Choroid plexus epithelial cell (primary cell): ENCODE results near the gene HMGCR.

ENCODE experiments used
- DNase-seq: peaks from one replicate; pipeline ENCODE4 v3.0.0-alpha.2; 2010; ENCODE audit warnings: low read depth
- H3K4me3 ChIP-seq: 2 replicates; pipeline ENCODE4 v1.5.1; 2011; ENCODE audit warnings: low read depth, mild to moderate bottlenecking, control low read depth, low read length, moderate library complexity
- CTCF ChIP-seq: conservative IDR thresholded peaks from 2 replicates; pipeline ENCODE4 v1.5.1; 2011; ENCODE audit warnings: low read depth, mild to moderate bottlenecking, control low read depth, inconsistent platforms, low read length, moderate library complexity

HMGCR gene

GRCh38 chr5:75342836-75343235, 5.8 kb downstream of the HMGCR start:
- no peak overlapping the region for H3K4me3 ChIP-seq
- no peak for TF ChIP-seq CTCF
- no peak for DNase-seq

GRCh38 chr5:75348241-75348640, 11.2 kb downstream of the HMGCR start:
- no peak for DNase-seq
- H3K4me3 ChIP-seq, result no peak overlapping the region
- no peak for TF ChIP-seq CTCF

- no peak for TF ChIP-seq CTCF
- no peak for DNase-seq
- no peak overlapping the region for H3K4me3 ChIP-seq
Measured at GRCh38 chr5:75349663-75350062, 12.6 kb downstream of the HMGCR start.

GRCh38 chr5:75351139-75351926, 14.3 kb downstream of the HMGCR start:
- no peak for DNase-seq
- no peak overlapping the region for H3K4me3 ChIP-seq
- no peak for TF ChIP-seq CTCF

DNA sequence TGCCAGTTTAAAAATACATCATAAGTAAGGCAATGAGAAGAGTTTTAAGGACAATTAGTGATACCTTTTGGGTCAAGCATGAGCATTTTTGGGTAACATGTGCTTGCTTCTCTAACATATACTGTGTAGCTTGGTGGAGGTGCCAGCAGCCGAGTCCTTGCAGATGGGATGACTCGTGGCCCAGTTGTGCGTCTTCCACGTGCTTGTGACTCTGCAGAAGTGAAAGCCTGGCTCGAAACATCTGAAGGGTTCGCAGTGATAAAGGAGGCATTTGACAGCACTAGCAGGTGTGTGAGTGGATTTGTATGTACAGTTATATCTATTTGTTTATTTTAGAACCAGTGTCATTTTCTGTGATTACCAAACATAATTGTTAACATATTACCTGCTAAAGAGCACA, 18.2 kb downstream of the HMGCR start:
- H3K4me3 ChIP-seq, result no peak overlapping the region
- no peak for DNase-seq
- no peak for TF ChIP-seq CTCF

- TF ChIP-seq CTCF, result no peak
- no peak overlapping the region for H3K4me3 ChIP-seq
- DNase-seq, result no peak
Measured at GRCh38 chr5:75356719-75357118, 19.7 kb downstream of the HMGCR start.

- TF ChIP-seq CTCF, result no peak
- H3K4me3 ChIP-seq, result no peak overlapping the region
- DNase-seq, result no peak
Measured at GRCh38 chr5:75358117-75358516, 21.1 kb downstream of the HMGCR start.
